ENCODE results near the gene ABCA5.

Gene ABCA5

DNA sequence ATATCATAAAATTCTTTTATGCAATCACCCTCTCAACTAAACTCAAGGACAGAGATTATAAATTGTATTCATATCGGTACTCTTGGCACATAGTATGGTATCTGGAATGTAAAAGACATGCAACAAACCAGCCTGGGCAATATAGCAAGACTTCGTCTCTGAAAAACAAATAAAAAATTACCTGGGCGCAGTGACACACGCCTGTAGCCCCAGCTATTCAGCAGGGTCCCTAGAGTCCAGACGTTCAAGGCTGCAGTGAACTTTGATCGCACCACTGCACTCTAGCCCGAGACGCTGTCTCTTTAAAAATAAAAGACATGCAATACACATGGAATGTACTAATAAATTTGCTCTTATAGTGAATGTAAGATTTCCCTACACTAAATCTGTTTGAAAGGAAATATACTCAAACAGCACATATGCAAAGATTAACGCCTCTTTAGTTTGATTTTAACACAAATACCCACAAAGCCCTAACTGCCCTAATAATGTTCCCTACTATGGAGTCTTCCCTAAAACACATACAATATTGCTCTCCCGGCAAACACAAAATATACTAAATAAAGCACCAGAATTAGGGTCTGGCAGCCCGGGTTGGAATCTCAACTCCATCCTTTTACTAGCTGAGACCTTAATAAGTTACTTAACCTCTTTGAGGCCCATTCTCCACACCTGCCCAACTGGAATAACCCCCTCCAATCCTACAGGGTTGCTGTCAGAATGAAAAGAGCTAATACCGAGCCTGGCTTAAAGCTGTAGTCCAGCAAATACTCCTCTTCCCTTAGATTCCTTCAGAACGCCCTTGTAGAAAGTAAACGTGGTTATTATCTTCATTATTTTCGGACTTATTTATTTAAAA, 1.2 kb downstream of the ABCA5 start:
- peak; percentile 27 for ATAC-seq
- TF ChIP-seq ZFP30 (CRISPR knock-in tag; IDR thresholded peaks at IDR 0.05) (no peak), GLIS3 (CRISPR knock-in tag; IDR thresholded peaks at IDR 0.05) (no peak), PPARA (CRISPR knock-in tag; IDR thresholded peaks at IDR 0.05; ENCODE audit: borderline replicate concordance) (no peak), ESRRG (CRISPR knock-in tag; IDR thresholded peaks at IDR 0.05) (no peak)

DNA sequence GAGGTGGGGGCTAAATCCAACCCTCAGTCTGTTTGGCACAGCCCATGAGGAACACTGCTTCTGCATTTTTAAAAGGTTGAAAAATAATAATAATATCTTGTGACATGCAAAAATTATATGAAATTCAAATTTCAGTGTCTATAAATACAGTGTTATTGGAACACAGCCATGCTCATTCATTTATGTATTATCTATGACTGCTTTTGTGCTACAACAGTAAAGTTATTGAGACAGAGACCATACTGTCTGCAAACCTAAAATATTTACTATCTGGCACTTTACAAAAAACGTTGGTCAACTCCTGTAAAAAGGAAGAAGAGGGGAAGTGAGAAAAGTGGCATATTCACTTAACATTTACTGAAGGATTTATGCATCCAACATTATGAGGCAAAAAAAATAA, 3.1 kb downstream of the ABCA5 start:
- no peak for ATAC-seq
- no peak for TF ChIP-seq TCF4 (CRISPR knock-in tag; IDR thresholded peaks at IDR 0.05; ENCODE audit: borderline replicate concordance)
- TF ChIP-seq, protein P1, sequence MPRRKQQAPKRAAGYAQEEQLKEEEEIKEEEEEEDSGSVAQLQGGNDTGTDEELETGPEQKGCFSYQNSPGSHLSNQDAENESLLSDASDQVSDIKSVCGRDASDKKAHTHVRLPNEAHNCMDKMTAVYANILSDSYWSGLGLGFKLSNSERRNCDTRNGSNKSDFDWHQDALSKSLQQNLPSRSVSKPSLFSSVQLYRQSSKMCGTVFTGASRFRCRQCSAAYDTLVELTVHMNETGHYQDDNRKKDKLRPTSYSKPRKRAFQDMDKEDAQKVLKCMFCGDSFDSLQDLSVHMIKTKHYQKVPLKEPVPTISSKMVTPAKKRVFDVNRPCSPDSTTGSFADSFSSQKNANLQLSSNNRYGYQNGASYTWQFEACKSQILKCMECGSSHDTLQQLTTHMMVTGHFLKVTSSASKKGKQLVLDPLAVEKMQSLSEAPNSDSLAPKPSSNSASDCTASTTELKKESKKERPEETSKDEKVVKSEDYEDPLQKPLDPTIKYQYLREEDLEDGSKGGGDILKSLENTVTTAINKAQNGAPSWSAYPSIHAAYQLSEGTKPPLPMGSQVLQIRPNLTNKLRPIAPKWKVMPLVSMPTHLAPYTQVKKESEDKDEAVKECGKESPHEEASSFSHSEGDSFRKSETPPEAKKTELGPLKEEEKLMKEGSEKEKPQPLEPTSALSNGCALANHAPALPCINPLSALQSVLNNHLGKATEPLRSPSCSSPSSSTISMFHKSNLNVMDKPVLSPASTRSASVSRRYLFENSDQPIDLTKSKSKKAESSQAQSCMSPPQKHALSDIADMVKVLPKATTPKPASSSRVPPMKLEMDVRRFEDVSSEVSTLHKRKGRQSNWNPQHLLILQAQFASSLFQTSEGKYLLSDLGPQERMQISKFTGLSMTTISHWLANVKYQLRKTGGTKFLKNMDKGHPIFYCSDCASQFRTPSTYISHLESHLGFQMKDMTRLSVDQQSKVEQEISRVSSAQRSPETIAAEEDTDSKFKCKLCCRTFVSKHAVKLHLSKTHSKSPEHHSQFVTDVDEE (CRISPR knock-in tag; IDR thresholded peaks at IDR 0.05), result no peak
- no peak for TF ChIP-seq TOX (CRISPR knock-in tag; IDR thresholded peaks at IDR 0.05; ENCODE audit: borderline replicate concordance)
- TF ChIP-seq, protein P2, sequence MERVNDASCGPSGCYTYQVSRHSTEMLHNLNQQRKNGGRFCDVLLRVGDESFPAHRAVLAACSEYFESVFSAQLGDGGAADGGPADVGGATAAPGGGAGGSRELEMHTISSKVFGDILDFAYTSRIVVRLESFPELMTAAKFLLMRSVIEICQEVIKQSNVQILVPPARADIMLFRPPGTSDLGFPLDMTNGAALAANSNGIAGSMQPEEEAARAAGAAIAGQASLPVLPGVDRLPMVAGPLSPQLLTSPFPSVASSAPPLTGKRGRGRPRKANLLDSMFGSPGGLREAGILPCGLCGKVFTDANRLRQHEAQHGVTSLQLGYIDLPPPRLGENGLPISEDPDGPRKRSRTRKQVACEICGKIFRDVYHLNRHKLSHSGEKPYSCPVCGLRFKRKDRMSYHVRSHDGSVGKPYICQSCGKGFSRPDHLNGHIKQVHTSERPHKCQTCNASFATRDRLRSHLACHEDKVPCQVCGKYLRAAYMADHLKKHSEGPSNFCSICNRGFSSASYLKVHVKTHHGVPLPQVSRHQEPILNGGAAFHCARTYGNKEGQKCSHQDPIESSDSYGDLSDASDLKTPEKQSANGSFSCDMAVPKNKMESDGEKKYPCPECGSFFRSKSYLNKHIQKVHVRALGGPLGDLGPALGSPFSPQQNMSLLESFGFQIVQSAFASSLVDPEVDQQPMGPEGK (CRISPR knock-in tag; IDR thresholded peaks at IDR 0.05; ENCODE audit: borderline replicate concordance), result no peak
- no peak for TF ChIP-seq OSR1 (CRISPR knock-in tag; IDR thresholded peaks at IDR 0.05)
- TF ChIP-seq ESRRG (CRISPR knock-in tag; IDR thresholded peaks at IDR 0.05), result no peak
- TF ChIP-seq ISL1 (CRISPR knock-in tag; IDR thresholded peaks at IDR 0.05), result no peak
- no peak for TF ChIP-seq ZNF8 (CRISPR knock-in tag; IDR thresholded peaks at IDR 0.05)
- no peak for TF ChIP-seq PPARA (CRISPR knock-in tag; IDR thresholded peaks at IDR 0.05; ENCODE audit: borderline replicate concordance)

DNA sequence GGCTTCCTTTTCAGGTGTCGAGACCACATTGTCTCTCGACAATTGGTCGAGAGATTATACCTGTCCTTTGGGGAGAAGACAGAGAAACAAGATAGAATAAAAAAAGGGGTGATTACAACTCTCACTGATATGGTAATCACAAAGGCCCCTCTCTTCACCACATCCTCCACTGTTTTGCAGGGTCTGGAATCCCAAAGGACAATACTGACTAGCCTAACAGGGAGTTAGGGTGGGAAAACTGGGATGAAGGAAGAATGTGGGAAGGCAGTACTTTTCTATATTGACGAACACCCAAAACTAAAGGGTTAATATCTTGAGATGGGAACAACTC, 6.1 kb downstream of the ABCA5 start:
- TF ChIP-seq ZFP3 (CRISPR knock-in tag; IDR thresholded peaks at IDR 0.05), result no peak
- no peak for TF ChIP-seq RARB (CRISPR knock-in tag; IDR thresholded peaks at IDR 0.05)
- TF ChIP-seq, protein P3, sequence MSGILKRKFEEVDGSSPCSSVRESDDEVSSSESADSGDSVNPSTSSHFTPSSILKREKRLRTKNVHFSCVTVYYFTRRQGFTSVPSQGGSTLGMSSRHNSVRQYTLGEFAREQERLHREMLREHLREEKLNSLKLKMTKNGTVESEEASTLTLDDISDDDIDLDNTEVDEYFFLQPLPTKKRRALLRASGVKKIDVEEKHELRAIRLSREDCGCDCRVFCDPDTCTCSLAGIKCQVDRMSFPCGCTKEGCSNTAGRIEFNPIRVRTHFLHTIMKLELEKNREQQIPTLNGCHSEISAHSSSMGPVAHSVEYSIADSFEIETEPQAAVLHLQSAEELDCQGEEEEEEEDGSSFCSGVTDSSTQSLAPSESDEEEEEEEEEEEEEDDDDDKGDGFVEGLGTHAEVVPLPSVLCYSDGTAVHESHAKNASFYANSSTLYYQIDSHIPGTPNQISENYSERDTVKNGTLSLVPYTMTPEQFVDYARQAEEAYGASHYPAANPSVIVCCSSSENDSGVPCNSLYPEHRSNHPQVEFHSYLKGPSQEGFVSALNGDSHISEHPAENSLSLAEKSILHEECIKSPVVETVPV (CRISPR knock-in tag; IDR thresholded peaks at IDR 0.05), result no peak
- ATAC-seq, result no peak

DNA sequence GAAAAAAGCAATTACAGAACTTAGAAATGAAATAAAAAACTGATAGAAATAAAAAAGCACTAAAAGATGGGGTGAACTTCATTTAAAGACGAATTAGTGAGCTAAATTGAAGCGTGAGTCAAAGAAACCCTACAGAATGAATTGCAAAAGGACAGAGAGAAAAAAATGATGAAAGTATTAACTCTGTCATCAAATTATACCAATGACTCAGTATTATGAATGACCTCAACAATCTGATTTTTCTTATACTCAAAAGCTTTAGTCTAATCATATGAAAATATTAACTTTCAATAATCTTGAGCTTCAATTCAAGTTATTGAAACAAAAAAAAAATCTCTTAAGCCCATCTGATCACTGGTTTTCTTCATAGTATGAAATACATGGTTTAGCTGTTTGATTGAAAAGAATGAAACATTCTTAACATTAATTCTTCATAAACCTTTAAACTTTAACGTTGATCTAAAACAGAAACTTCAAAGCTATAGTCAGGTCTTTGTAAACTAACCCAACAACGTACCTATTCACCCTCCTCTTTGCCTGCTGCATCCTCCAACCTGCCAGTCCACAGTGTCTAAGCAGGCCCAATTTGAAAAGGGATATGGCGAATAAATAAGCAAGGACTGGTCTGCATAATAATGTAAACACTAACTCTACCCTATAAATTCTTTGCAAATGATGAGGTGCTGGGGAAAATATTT, 6.6 kb downstream of the ABCA5 start:
- ATAC-seq, result no peak
- no peak for TF ChIP-seq OSR1 (CRISPR knock-in tag; IDR thresholded peaks at IDR 0.05)
- no peak for TF ChIP-seq ZFP3 (CRISPR knock-in tag; IDR thresholded peaks at IDR 0.05)
- TF ChIP-seq ISL1 (CRISPR knock-in tag; IDR thresholded peaks at IDR 0.05), result peak; percentile 18; the same call in 1 of the 2 replicates
- no peak for TF ChIP-seq RARB (CRISPR knock-in tag; IDR thresholded peaks at IDR 0.05)
- TF ChIP-seq, protein P3 (CRISPR knock-in tag; IDR thresholded peaks at IDR 0.05), result no peak
- no peak for TF ChIP-seq ZC3H10 (CRISPR knock-in tag; IDR thresholded peaks at IDR 0.05)
- TF ChIP-seq SNAI2 (CRISPR knock-in tag; IDR thresholded peaks at IDR 0.05), result no peak

DNA sequence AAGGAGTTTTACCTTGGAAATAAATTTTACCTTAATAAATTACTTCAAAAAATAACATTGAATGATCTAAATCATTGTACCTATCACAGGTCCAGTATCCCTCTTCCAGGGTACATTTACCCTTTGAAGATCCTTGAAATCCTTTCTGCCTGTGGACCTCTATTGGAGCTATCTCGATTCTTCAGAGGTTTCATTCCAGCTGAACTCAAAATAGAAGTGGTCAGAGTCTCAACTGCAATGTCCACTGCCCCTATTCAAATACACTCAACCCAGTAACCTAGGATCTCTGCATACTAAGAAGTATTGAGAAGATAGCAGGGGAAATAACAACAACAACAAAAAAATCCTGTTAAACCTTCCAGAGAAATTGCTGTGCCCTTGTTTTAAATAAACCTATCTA, 9.3 kb downstream of the ABCA5 start:
- no peak for ATAC-seq
- TF ChIP-seq, protein P1 (CRISPR knock-in tag; IDR thresholded peaks at IDR 0.05), result no peak
- TF ChIP-seq ZNF8 (CRISPR knock-in tag; IDR thresholded peaks at IDR 0.05) (no peak), RARB (CRISPR knock-in tag; IDR thresholded peaks at IDR 0.05) (no peak), ZFP30 (CRISPR knock-in tag; IDR thresholded peaks at IDR 0.05) (no peak), OSR1 (CRISPR knock-in tag; IDR thresholded peaks at IDR 0.05) (no peak), GLIS3 (CRISPR knock-in tag; IDR thresholded peaks at IDR 0.05) (no peak), TCF4 (CRISPR knock-in tag; IDR thresholded peaks at IDR 0.05; ENCODE audit: borderline replicate concordance) (no peak), ZNF565 (CRISPR knock-in tag; conservative IDR thresholded peaks at IDR 0.05; ENCODE audit: low read depth) (no peak)
- TF ChIP-seq, protein P4, sequence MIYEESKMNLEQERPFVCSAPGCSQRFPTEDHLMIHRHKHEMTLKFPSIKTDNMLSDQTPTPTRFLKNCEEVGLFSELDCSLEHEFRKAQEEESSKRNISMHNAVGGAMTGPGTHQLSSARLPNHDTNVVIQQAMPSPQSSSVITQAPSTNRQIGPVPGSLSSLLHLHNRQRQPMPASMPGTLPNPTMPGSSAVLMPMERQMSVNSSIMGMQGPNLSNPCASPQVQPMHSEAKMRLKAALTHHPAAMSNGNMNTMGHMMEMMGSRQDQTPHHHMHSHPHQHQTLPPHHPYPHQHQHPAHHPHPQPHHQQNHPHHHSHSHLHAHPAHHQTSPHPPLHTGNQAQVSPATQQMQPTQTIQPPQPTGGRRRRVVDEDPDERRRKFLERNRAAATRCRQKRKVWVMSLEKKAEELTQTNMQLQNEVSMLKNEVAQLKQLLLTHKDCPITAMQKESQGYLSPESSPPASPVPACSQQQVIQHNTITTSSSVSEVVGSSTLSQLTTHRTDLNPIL (CRISPR knock-in tag; IDR thresholded peaks at IDR 0.05; ENCODE audit: low read depth), result no peak
